NB4 (cell line): ENCODE data around the gene CBLC.
A peak's percentile ranks its signal among the peaks of the same experiment; 100 is the strongest.
"Not testable (repeated sequence)": the region's sequence is repeated elsewhere in the genome, so short reads cannot be mapped to it uniquely, and the experiment has no call there.

Experiments used
- DNase-seq: peaks from one replicate; pipeline ENCODE4 v3.0.0; 2010; ENCODE audit warnings: low read depth
- H3K4me3 ChIP-seq: one replicate; pipeline ENCODE4 v1.5.1; 2011; ENCODE audit warnings: mild to moderate bottlenecking, low read depth, low read length, moderate library complexity
- CTCF ChIP-seq: IDR thresholded peaks from one replicate; pipeline ENCODE4 v1.5.1; 2012; ENCODE audit warnings: low read depth, low read length
- MAX ChIP-seq: IDR thresholded peaks from 2 replicates; pipeline ENCODE4 v1.6.1; 2011; ENCODE audit warnings: low read depth, low read length
- MYC ChIP-seq: IDR thresholded peaks from 2 replicates; pipeline ENCODE4 v1.6.1; 2011; ENCODE audit warnings: low read depth, low read length
- POLR2A ChIP-seq: IDR thresholded peaks from 2 replicates; pipeline ENCODE4 v1.6.1; 2011; ENCODE audit warnings: mild to moderate bottlenecking; ENCODE audit not compliant: insufficient read length; ENCODE audit errors: extremely low read depth

Gene CBLC

GRCh38 chr19:44767295-44768180 is 10.2 kb upstream of the CBLC start:
- H3K4me3 ChIP-seq = no peak overlapping the region
- no peak for DNase-seq
- TF ChIP-seq MAX = no peak
- no peak for TF ChIP-seq POLR2A
- TF ChIP-seq CTCF = no peak
- TF ChIP-seq MYC = no peak

GRCh38 chr19:44770550-44771257 is 7.0 kb upstream of the CBLC start:
- DNase-seq = peak; percentile 92
- H3K4me3 ChIP-seq = no peak overlapping the region
- TF ChIP-seq MYC (no peak), CTCF (peak; percentile 45), POLR2A (no peak)

- DNase-seq, H3K4me3 ChIP-seq: not testable (repeated sequence)
Measured at GRCh38 chr19:44772144-44772543, 5.5 kb upstream of the CBLC start.

GRCh38 chr19:44772959-44773358 is 4.7 kb upstream of the CBLC start:
- no peak overlapping the region for H3K4me3 ChIP-seq
- no peak for TF ChIP-seq MAX
- no peak for TF ChIP-seq POLR2A
- no peak for TF ChIP-seq CTCF
- TF ChIP-seq MYC = no peak
- no peak for DNase-seq

- no peak overlapping the region for H3K4me3 ChIP-seq
- no peak for TF ChIP-seq MAX
- no peak for TF ChIP-seq MYC
- TF ChIP-seq CTCF = no peak
- TF ChIP-seq POLR2A = no peak
- DNase-seq = no peak
Measured at GRCh38 chr19:44775676-44776240, 1.9 kb upstream of the CBLC start.

- H3K4me3 ChIP-seq = no peak overlapping the region
- DNase-seq = no peak
- TF ChIP-seq MAX (no peak), POLR2A (no peak), CTCF (no peak)
Measured at GRCh38 chr19:44776402-44777096, 1.1 kb upstream of the CBLC start.
